OCI-LY3 (cell line): ENCODE data around the gene APOLD1.

ENCODE experiments used
- H2AFZ ChIP-seq: fragments of 200-600, 300-600 bp; shearing (Covaris generic); 2 replicates; pipeline ENCODE4 v1.6.0; 2014; ENCODE audit warnings: antibody characterized with exemption, low read depth, low read length
- H3K27ac ChIP-seq: fragments of 200-600, 300-600 bp; sonication (generic); 2 replicates; pipeline ENCODE4 v1.5.1; 2014; ENCODE audit warnings: mild to moderate bottlenecking, low read length, moderate library complexity, mixed read lengths
- H3K27me3 ChIP-seq: fragments of 200-600, 300-600 bp; sonication (generic); 2 replicates; pipeline ENCODE4 v1.6.1; 2014; ENCODE audit warnings: low read depth, low read length, mixed read lengths
- H3K36me3 ChIP-seq: fragments of 200-600, 300-600 bp; sonication (generic); replicated peaks from 2 replicates; pipeline ENCODE3; 2014; ENCODE audit warnings: low read depth, low read length, mixed read lengths
- H3K4me1 ChIP-seq: fragments of 300-600, 200-600 bp; sonication (generic); 2 replicates; pipeline ENCODE4 v1.6.1; 2014; ENCODE audit warnings: low read length, mixed read lengths
- H3K4me2 ChIP-seq: fragments of 200-600, 300-600 bp; sonication (generic); 2 replicates; pipeline ENCODE4 v1.6.1; 2014; ENCODE audit warnings: low read length, mixed read lengths
- H3K4me3 ChIP-seq: fragments of 300-600, 200-600 bp; sonication (generic); 2 replicates; pipeline ENCODE4 v1.5.1; 2014; ENCODE audit warnings: antibody characterized with exemption, mild to moderate bottlenecking, low read length, moderate library complexity
- H3K79me2 ChIP-seq: fragments of 300-600, 200-600 bp; shearing (Covaris generic); 2 replicates; pipeline ENCODE4 v1.6.1; 2014; ENCODE audit warnings: mild to moderate bottlenecking, low read length, mixed read lengths
- H3K9ac ChIP-seq: fragments of 300-600, 200-600 bp; shearing (Covaris generic); 2 replicates; pipeline ENCODE4 v1.6.0; 2014; ENCODE audit warnings: mild to moderate bottlenecking, low read length, moderate library complexity
- H3K9me3 ChIP-seq: fragments of 200-600, 300-600 bp; shearing (Covaris generic); 2 replicates; pipeline ENCODE4 v1.6.1; 2014; ENCODE audit warnings: low read length, mixed read lengths; ENCODE audit not compliant: insufficient read depth
- H4K20me1 ChIP-seq: fragments of 200-600, 300-600 bp; sonication (generic); 2 replicates; pipeline ENCODE4 v1.6.1; 2016; ENCODE audit warnings: low read length, mixed read lengths; ENCODE audit not compliant: insufficient read depth
- EZH2phosphoT487 ChIP-seq: fragments of 200-600 bp; shearing (Covaris generic); IDR thresholded peaks from 2 replicates; pipeline ENCODE4 v1.6.1; 2018; ENCODE audit warnings: antibody characterized with exemption, mixed run types, low read depth
- TF ChIP-seq, protein P1 (sequence below): fragments of 200-600, 300-600 bp; sonication (generic); IDR thresholded peaks from 2 replicates; pipeline ENCODE4 v1.5.1; 2014; ENCODE audit warnings: antibody characterized with exemption, low read length, low read depth

APOLD1 gene

DNA sequence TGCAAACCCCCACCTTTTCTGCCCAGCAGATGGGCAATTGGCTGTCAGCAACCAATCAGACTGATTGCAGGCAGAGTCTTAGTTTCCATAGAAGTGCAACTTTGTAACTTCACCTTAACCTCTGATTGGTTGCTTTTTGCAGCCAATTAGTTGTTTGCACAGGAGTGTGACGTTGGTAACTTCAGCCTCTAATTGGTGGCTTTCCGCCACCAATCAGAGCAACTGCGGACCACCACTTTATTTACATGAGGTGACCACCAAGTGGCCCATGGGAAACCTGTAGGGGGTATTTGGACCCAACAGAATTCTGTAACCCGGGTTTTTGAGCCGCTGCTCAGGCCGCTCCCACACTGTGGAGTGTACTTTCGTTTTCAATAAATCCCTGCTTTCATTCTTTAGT lies 36.0 kb upstream of the APOLD1 start:
- Histone ChIP-seq H2AFZ (no peak overlapping the region), H4K20me1 (0 out of 2 replicates have a peak, but pooled peaks cover 2% of the 10 kb centered on the region), H3K9ac (no peak overlapping the region), H3K4me1 (no peaks in the 10 kb centered on the region), H3K79me2 (no peaks in the 10 kb centered on the region), H3K27me3 (no peaks in the 10 kb centered on the region), H3K27ac (no peak overlapping the region), H3K9me3 (no peaks in the 10 kb centered on the region), H3K4me3 (no peak overlapping the region), H3K36me3 (no peaks in the 10 kb centered on the region), H3K4me2 (no peak overlapping the region)
- TF ChIP-seq, protein P1, sequence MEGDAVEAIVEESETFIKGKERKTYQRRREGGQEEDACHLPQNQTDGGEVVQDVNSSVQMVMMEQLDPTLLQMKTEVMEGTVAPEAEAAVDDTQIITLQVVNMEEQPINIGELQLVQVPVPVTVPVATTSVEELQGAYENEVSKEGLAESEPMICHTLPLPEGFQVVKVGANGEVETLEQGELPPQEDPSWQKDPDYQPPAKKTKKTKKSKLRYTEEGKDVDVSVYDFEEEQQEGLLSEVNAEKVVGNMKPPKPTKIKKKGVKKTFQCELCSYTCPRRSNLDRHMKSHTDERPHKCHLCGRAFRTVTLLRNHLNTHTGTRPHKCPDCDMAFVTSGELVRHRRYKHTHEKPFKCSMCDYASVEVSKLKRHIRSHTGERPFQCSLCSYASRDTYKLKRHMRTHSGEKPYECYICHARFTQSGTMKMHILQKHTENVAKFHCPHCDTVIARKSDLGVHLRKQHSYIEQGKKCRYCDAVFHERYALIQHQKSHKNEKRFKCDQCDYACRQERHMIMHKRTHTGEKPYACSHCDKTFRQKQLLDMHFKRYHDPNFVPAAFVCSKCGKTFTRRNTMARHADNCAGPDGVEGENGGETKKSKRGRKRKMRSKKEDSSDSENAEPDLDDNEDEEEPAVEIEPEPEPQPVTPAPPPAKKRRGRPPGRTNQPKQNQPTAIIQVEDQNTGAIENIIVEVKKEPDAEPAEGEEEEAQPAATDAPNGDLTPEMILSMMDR = no peak
- TF ChIP-seq EZH2phosphoT487 = no peak

DNA sequence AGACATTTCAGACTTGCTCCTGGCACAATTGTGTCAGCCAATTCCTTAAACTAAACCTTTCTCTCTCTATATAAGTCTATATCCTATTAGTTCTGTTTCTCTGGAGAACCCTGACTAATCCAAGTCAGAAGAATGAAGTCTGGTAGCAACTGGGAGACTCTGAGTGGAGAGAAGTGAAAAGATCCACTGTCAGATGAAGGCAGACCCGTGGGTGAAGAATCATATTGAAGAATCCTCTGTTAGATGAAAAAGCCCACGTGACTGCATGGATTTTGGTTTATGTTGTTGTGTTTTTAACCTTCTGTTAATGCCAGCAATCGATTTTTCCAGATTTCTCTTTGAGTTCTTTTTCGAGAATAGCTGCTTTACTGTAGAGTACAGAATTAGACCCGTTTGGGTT lies 29.5 kb upstream of the APOLD1 start:
- TF ChIP-seq, protein P1 = no peak
- H3K36me3 ChIP-seq = no peaks in the 10 kb centered on the region
- H3K9me3 ChIP-seq = no peaks in the 10 kb centered on the region

DNA sequence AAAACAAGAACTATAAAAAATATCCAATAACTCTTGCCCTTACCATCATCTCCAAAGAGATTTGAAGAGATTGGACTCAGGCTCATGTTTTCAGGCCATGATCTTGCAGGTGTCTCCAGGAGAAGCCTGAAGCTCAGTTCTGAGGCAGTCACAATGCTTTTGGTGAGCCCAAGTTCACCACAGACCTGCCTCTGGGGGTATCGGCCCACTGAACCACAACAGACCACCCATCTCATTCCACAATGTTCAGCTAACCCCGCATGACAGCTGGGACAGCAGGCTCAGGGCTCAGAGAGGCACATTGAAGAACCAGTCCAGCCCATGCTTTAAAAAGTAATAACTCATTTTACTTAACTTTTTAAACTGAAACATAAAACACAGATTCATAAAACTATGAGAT lies 28.3 kb upstream of the APOLD1 start:
- no peak for TF ChIP-seq EZH2phosphoT487
- TF ChIP-seq, protein P1 = no peak

More for the DNA sequence above, 29.5 kb upstream of the APOLD1 start:
- Histone ChIP-seq H3K4me3 (no peak overlapping the region), H3K27ac (no peak overlapping the region), H4K20me1 (0 out of 2 replicates have a peak, but pooled peaks cover 2% of the 10 kb centered on the region), H2AFZ (no peak overlapping the region), H3K9ac (no peak overlapping the region), H3K4me1 (no peaks in the 10 kb centered on the region), H3K27me3 (no peaks in the 10 kb centered on the region), H3K4me2 (no peak overlapping the region), H3K79me2 (no peaks in the 10 kb centered on the region)

DNA sequence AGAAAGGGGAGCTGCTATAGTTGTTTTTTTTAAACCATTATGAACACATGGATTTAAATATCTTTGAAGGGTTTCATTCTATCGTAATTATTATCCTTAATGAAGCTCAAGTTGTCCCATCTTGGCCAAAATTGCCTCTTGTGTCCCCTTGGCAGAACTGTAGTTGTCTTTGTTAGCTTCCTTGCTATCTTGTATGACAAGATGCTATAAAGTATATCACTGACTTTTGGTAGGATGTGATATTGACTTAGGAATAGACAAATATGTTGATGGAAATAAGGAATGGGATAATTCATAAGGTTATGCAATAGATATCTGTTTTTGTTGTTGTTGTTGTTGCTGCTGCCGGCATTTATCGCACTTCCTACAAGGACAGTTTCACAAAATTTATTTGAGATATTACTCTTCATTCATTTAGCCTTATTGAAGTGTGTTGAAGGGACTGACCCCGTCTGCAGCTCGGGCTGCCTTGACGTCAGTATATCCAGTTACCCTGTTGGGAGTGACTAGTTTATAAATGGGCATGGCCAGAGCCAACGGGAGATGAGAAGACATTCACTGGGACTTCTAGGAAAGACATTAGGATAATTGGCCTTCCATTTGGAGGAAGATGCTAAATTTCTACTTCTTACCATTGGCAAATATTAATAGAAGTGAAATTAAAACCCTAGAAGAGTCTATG lies 26.1 kb upstream of the APOLD1 start:
- TF ChIP-seq EZH2phosphoT487 = no peak
- Histone ChIP-seq H3K27ac (no peak overlapping the region), H3K79me2 (no peaks in the 10 kb centered on the region), H3K4me3 (no peak overlapping the region), H3K27me3 (no peaks in the 10 kb centered on the region), H3K4me2 (no peak overlapping the region), H3K9ac (no peak overlapping the region), H2AFZ (no peak overlapping the region), H3K4me1 (no peaks in the 10 kb centered on the region), H3K36me3 (no peaks in the 10 kb centered on the region), H3K9me3 (no peaks in the 10 kb centered on the region), H4K20me1 (no peaks in the 10 kb centered on the region)

More for the DNA sequence above, 28.3 kb upstream of the APOLD1 start:
- Histone ChIP-seq H3K9ac (no peak overlapping the region), H3K79me2 (no peaks in the 10 kb centered on the region), H3K27ac (no peak overlapping the region), H4K20me1 (0 out of 2 replicates have a peak, but pooled peaks cover 2% of the 10 kb centered on the region), H3K4me3 (no peak overlapping the region), H3K9me3 (no peaks in the 10 kb centered on the region), H3K4me2 (no peak overlapping the region), H2AFZ (no peak overlapping the region), H3K4me1 (no peaks in the 10 kb centered on the region), H3K36me3 (no peaks in the 10 kb centered on the region), H3K27me3 (no peaks in the 10 kb centered on the region)
